ENCODE data around the gene SOX8.

GRCh38 chr16:966035-966434 lies 15.5 kb upstream of the SOX8 start:
- TF ChIP-seq EP300 (IDR thresholded peaks at IDR 0.05) (no peak), POLR2AphosphoS5 (IDR thresholded peaks at IDR 0.05) (no peak)

Data from sigmoid colon (tissue), 4 donors.